HG03575 (cell line): ENCODE measurements around the gene SPEG.

Source experiments
- ATAC-seq: cut with Tn5 transposase; IDR thresholded peaks from one replicate; pipeline ENCODE4 v1.9.1; 2021; ENCODE audit not compliant: unreplicated experiment, insufficient number of reproducible peaks, low FRiP score; ENCODE audit errors: extremely low read depth

Gene SPEG

GRCh38 chr2:219485201-219485580 lies 50.5 kb downstream of the SPEG start:
- no peak for ATAC-seq

DNA sequence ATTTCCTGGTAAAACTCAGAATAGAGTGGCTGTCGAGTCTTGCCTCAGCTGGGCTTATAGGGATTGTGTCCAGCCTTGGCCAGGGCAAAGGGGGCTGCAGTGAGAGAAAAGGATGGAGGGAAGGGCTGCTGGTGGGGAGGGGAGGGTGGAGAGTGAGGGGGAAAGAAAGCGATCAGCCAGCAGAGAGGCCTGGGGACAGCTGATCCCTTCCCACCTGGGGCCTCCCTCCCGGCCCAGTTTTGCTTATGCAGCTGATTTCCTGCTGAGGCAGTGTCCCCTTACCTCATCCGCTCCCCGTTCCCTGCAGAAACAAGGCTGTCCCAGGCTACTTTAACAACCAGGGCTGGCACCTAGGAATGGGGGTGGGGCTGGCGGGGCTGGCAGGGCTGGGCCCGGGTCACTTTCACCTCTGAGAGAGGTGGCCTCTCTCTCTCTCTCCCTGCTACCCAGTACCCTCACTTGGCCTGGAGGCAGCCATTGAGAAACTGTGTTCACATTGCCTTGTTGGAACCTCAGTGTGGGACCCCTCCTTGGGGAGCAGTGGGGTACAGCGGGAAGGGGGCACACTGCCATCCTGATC lies 51.8 kb downstream of the SPEG start:
- ATAC-seq: no peak

GRCh38 chr2:219488149-219488843 lies 53.7 kb downstream of the SPEG start:
- ATAC-seq: no peak

DNA sequence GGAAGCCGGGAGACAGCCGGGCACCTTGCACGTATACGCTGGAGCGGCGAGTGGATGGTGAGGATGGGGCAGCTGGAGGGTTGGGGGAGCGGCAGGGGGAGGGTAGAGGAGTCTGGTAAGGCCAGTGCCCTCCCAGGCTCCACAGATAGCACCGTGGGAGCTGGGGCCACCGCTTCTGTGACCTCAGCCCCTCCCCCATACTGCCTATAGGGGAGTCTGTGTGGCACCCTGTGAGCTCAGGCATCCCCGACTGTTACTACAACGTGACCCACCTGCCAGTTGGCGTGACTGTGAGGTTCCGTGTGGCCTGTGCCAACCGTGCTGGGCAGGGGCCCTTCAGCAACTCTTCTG lies 54.2 kb downstream of the SPEG start:
- ATAC-seq: no peak

DNA sequence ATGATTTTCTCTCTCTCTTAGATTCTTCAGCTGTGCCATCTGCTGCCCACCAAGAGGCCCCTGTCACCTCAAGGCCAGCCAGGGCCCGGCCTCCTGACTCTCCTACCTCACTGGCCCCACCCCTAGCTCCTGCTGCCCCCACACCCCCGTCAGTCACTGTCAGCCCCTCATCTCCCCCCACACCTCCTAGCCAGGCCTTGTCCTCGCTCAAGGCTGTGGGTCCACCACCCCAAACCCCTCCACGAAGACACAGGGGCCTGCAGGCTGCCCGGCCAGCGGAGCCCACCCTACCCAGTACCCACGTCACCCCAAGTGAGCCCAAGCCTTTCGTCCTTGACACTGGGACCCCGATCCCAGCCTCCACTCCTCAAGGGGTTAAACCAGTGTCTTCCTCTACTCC lies 54.7 kb downstream of the SPEG start:
- no peak for ATAC-seq

DNA sequence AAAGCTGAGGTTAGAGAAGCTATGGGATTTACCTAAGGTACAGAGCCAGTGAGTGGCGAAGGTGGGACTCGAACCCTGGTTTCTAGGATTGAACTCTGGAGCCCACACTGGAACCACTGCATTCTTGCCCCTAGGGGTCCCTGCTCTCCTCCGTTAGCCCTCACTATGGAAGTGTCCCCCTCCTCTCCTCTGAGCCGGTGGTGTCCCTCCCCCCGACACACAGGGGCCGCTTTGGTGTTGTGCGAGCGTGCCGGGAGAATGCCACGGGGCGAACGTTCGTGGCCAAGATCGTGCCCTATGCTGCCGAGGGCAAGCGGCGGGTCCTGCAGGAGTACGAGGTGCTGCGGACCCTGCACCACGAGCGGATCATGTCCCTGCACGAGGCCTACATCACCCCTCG lies 55.5 kb downstream of the SPEG start:
- ATAC-seq: no peak

DNA sequence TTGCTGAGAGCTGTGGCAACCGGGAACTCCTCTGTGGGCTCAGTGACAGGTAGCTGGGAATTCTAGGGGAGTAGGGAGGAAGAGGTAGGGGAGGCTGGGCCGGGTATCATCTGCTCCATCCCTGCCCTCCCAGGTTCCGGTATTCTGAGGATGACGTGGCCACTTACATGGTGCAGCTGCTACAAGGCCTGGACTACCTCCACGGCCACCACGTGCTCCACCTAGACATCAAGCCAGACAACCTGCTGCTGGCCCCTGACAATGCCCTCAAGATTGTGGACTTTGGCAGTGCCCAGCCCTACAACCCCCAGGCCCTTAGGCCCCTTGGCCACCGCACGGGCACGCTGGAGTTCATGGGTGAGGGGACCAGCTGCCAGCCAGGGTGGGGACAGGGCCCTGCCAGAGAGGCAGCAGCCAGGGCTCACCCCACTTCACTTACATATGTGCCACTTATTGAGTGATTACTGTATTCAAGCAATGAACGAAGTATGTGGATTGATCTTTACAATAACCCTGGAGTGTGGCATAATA lies 56.0 kb downstream of the SPEG start:
- no peak for ATAC-seq

GRCh38 chr2:219491278-219491963 lies 56.8 kb downstream of the SPEG start:
- ATAC-seq: no peak

DNA sequence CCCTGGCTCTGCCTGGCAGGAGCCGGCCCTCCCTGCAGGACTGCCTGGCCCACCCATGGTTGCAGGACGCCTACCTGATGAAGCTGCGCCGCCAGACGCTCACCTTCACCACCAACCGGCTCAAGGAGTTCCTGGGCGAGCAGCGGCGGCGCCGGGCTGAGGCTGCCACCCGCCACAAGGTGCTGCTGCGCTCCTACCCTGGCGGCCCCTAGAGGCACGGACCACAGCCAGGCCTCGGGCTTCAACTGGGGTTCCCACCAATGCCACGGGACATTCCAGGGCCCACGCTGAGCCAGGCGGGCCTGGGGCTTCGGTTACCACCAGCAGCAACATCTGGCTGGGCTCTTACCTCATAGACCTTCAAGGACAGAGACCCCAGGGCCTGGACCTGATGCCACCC lies 57.9 kb downstream of the SPEG start:
- no peak for ATAC-seq

DNA sequence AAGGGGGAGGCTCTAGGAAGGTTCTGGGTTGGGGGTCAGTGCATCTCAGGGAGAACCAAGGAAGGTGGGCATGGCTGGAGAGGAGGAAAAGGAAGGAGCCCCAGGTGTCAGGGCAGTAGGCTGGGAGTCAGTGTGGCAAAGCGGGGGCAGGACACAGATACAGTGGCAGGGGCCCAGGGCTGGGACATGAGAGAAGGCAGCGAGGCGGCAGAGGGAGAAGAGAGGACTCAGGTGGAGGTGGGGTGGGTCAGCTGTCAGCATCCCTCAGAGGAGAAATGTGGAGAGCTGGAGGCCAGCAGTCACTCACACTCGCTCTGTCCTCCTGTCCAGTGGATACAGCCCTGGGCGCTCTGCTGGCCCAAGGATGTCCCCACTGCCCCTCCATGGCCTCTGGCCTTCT lies 58.4 kb downstream of the SPEG start:
- ATAC-seq: no peak

GRCh38 chr2:219494952-219495530 lies 60.4 kb downstream of the SPEG start:
- ATAC-seq: no peak

DNA sequence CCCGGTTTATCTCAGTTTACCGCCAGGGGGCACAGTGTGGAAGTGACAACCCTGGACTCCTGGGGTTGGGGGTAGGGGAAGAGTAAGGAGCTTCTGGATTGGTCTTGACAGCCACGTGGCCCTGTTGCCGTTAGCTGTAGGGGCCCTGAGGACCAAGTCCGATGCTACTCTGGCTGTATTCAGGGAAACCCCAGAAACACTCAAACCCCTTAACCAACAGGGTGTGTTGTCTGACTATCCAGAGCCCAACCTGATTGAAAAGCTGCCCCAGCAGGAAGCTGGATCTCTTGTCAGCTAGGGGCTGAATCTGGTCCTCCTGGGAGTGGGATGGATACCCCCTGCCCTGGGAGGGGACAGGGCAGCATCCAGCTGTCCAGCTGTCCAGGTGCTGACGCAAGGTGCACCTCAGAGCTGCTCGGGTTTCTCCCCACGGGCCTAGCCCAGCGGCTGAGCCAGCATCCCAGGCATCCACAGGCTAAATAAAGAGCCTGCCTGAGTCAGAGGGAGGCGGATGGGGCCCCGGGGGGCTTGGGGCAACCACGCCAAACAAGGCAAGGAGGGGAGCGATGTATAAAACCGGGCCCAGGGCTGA lies 61.0 kb downstream of the SPEG start:
- ATAC-seq: no peak

DNA sequence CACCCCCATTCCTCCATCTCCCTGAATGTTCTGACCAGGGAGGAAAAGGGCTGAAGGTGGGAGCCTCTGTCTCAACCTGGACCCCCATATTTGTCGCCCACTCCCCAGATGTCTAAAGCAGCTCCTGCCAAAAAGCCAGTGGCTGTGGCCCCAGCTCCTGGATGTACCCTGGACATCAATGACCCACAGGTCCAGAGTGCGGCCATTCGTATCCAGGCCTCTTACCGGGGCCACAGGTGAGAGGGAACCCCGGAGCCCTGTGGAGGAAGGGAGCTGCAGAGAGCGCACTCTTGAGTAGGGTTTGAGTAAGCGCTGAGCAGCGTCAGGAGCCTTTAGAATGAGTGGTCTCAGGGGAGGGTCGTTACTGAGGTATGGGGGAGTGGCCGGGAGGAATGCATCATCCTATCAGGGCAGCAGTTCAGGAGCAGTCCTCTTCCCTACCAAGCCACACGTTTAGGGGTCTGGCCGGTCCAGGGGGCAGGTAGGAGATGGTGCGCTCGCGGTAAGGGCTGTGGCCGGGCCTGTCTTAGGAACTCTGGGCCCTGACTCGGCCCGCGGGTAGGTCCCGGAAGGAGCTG lies 61.7 kb downstream of the SPEG start:
- no peak for ATAC-seq

- ATAC-seq: no peak
Measured at GRCh38 chr2:219496825-219497494, 62.3 kb downstream of the SPEG start.

DNA sequence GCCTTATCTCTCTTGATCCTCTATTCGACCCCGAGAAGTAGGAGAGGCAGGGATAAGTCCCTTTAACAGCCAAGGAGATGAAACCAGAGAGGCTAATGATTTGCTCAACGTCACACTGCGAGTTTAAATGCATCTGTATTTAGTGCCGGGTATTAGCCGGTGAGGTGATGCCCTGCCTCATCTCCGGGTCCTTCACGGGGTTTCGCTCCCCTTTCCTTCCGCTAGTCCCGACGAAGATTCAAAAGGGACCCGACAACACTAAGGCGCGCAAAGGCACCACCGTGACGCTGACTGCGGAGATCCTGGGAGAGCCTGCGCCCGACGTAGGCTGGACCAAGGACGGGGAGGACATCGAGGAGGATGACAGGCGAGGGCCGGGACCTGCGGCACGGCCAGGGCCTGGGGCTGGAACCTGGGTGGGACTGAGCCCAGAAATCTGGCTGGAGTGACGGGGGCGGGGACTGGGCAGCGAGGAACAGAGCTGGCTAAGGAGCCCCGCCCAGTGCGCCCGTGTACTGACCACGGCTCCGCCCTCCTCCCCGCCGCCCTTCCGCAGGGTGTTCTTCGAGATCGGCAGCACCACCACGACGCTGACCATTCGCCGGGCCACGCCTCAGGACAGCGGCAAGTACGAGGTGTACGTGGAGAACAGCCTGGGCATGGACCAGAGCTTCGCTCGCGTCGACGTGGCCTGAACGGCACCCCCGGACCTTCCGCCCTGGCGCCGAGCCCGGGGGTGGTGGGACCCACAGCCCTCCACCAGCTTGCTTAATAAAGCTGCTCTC lies 63.0 kb downstream of the SPEG start:
- ATAC-seq: no peak

DNA sequence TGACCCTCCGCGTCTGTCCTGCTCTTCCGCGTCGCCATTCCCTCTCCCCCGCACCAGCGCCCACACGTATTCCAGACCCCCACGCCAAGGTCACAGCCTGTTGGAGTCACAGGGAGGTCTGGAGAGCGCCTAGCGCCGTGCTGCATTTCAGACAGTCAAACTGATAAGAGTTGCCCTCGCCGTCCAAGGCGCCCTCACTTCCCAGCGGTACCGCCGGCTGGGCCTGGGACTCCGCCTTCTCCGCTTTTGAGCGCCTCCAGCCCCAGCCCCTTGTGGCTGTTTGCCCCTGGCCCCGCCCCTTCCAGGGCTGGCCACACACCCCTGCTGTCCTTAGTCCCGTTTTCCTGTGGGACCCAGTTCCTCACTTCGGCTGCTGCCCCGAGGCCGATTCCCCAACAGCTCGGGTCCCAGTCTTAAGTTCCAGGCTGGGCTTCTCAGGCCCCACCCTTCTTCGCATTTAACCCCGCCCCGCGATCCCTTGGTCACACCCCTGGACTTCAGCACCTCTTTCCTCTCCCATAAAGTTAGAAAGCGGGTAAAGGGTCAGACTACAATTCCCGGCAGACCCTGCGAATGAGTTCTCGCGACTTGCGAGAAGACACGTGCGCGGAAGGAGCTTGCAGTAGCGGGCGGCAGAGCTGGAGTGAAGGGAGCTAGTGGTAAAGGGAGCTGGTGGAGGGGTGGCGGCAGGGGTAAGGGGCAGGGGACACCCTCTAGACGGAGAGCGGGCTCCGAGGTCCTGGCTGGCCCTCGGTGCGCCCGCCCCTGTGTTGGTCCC lies 63.8 kb downstream of the SPEG start, which contains the start of gene GMPPA:
Gene GMPPA (plus strand): TSS at position 612 of the 778 bp plus-strand sequence. CDS start 1,085 bp downstream, outside the sequence.
- ATAC-seq: peak; percentile 95

GRCh38 chr2:219499058-219499307 lies 64.3 kb downstream of the SPEG start:
- ATAC-seq: no peak

DNA sequence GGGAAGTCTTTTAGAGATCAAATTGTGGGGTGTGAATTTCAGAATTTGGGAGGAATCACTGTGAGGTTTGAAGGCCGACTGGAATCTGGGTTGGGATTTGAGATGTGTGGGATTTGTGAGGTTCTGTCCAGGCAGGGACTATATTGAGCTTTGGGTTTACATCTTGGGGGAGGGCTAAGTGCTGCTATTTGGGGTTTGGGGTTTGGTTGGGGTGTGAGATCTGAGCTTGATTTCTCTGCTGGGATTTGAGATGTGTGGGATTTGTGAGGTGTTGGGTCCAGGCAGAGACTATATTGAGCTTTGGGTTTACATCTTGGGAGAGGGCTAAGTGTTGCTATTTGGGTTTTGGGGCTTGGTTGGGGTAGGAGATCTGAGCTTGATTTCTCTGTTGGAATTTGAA lies 64.9 kb downstream of the SPEG start:
- no peak for ATAC-seq
